NCI-H345 treated with DMSO at 0.1 percent for 48 hours (cell line): ENCODE results near the gene KCNJ10.
"Not testable (repeated sequence)": the region's sequence is repeated elsewhere in the genome, so short reads cannot be mapped to it uniquely, and the experiment has no call there.

Source experiments
- DNase-seq: peaks from one replicate; lab custom pipeline; 2025; ENCODE audit not compliant: unreplicated experiment; lab: John Stamatoyannopoulos, UW

The KCNJ10 gene

DNA sequence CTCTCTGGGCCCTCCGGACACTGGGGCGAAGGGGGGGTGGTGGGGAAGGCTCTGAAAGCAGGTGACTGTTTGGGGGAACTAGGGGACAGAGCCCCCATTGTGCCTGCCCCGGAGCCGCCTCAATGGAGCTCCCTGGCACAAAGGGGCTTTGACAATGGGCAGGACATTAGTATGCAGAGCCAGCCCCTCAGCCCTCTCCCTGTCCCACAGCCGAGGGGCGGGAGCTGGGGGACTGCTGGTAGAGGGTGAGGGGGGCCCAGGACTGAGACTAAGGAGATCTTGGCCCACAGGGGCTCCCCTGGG is 7.8 kb downstream of the KCNJ10 start:
- no peak for DNase-seq

DNA sequence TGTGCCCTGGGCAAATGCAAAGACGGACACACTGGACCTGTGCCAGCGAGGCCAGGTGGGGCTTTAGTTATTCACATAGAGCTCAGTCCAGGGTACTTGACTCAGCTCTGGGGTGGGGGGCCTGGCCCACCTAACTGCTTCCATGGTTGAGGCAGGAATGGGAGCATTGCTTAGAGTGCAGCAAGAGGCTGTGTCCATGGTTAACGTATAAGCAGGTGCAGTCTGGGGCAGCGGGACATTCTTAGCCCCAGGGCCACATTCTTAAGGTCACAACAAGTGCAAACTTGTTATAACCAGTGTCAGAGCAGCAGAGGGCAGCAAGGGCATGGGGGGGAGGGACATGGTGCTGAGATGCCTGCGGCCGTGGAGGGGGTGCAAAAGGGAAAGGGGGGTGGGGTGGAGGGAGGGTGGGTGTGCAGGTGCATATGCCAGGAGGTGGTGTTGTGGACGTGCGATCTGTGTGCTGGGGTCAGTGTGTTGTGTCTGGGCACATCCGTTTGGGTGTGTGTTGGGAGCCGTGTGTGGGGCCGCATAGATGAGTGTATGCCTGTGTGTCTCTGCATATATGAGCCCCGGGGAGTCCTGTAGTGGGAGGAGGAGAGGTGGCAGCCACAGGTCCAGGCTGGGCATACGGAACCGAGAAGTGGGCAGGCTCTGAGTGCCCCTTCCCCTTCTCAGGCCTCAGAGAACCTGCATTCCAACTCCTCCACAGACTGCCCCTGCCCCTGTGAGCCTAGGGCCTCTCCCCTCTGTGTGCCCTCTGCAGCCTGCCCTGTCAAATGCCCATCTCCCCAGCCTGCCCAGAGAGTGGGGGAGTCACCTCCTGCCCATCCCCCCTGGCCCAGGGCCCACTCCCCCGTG is 8.4 kb downstream of the KCNJ10 start:
- no peak for DNase-seq

- DNase-seq, result no peak
These were observed 11.9 kb downstream of the KCNJ10 start for GRCh38 chr1:160058087-160058486.

DNA sequence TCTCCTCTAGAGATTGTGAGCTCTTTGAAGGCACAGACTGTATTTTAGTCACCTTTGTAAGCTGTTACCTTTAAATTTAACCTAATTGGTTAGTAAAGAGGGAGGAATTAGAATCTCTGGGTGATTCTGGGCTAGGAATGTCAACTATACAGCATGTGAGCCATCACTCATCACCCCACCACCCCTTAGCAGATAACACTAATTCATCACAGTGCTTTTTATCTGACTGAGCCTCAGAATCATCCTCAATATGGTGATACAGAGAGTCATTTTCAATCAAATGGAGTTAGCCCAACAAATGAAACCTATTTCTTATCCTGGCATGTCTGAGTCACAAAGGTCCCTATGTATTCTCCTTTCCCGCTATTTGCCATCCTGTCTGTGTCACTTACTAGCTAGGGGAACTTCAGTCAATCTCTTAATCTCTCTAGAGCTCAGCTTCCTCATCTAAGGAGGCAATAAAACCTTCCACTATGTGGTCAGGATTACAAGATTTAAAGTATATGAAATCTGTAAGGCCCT is 13.3 kb downstream of the KCNJ10 start:
- DNase-seq, result no peak

DNA sequence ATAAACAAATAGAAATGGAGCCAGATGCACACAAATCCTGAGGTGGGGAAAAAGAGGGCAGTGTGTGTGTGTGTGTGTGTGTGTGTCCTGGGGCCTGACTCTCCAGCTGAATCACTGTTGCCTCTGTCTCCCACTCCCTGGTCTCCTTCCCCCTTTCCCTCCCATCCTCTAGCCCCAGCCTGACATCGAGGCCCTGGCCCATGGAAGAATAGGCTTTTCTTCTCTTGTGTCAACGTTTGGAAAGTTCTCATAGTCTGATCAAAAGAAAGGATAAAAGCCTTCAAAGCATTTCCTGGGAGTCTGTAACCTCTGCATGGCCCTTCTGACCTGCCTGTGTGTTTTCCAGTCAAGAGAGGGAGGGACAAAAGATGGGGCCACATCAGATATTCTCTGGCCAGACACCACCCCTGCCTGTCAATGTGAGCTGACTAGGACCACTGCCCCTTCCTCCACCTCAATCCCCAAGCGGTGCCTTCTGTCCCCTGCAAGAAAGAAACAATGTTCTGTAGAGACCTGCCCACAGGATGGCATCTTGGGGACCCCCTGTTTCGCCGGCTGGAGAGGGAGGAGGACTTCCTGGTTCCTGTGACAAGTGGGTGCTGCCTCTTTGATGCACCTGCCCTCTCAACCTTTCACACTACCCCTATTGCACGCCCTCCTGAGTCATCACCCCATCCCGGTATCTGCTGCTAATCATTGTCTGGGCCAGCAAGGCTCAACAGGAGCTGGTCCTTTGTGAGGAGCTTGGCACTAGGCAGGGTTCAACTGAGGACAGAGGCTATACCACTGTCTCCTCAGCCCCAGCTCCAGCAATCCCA is 16.2 kb downstream of the KCNJ10 start:
- no peak for DNase-seq

DNA sequence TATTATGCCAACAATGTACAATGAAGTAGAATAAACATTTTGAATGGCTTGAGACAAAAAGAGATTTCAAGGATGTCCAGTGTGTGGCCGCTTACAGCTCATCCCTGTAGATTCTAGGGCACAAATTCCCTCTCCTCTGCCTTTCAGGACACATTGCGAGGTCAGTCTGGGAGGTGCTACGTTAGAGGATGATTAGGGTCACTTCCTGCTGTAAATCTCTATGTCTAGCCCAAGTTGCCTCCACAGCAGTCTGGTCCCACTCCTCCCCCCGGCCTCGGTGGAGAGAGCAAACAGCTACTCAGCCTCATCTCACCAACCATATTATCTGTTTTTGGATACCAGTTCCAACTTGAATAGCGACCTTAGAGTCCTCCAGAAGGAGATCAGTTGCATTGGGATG is 17.0 kb downstream of the KCNJ10 start:
- no peak for DNase-seq

DNA sequence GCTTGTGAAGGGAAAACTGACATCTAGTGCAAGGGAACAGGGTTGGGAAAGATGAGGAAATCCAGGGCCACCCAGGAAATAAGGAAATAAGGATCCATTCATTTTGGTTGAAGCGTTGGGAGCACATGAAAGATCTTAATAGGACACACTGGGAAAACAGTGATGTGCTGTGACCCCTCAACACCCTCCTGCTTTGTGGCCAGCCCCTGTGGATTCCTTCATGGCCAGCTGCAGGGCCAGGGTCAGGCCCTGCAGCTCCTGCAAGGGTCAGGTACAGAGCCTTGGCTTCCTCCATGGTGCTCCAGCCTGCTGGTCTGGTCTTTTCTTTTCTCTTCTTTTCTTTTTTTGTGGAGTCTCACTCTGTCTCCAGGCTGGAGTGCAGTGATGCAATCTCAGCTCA is 19.3 kb downstream of the KCNJ10 start:
- no peak for DNase-seq

DNA sequence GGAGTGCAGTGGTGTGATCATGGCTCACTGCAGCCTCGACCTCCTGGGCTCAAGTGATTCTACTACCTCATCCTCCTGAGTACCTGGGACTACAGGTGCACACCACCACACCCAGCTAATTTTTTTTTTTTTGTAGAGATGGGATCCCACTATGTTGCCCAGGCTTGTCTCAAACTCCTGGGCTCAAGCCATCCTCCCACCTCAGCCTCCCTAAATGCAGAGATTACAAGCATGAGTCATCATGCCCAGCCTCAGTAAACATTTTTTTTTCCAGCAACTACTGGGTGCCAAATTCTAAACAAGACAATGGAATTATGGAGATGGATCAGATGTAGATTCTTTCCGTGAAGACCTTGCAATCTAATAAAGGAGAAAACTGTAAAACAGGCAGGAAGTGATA is 19.8 kb downstream of the KCNJ10 start:
- not testable (repeated sequence) for DNase-seq

DNA sequence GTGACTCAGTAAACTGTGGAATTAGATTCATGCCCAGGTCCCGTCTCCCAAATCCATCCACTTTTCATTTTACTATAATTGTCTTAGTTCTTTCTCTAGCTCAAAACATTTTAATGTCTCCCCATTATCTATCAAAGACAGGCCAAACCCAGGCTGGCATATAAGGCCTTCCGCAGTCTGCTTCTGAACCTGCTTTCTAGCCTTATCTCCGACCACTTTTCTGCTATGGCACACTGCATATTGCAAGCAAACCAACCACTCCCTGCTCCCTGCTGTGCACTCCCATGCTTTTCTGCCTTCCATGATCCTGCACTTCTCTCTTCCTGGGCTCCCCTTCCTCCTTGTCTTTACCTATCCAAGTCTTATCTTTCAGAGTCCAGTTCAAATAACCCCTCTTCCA is 20.9 kb downstream of the KCNJ10 start:
- no peak for DNase-seq

DNA sequence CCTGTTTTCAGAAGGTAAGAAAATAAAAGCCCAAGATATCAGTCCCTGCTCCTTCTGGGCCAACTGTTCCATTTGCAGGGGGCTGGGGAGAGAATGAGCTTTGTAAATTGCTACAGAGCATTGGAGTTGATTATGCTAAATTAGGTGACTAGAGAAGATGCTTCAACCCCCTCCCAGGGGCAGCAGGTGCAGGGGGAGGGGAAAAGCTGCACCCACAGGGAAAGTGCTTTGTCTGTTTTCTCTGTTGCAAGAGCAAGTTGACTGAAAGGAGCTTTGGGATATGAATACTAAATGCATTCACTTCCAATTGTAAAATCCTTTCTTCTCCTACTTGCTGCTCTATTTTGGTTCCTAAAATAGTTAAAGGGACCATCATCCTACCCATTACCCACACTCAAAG is 21.6 kb downstream of the KCNJ10 start:
- DNase-seq, result peak; percentile 7

DNA sequence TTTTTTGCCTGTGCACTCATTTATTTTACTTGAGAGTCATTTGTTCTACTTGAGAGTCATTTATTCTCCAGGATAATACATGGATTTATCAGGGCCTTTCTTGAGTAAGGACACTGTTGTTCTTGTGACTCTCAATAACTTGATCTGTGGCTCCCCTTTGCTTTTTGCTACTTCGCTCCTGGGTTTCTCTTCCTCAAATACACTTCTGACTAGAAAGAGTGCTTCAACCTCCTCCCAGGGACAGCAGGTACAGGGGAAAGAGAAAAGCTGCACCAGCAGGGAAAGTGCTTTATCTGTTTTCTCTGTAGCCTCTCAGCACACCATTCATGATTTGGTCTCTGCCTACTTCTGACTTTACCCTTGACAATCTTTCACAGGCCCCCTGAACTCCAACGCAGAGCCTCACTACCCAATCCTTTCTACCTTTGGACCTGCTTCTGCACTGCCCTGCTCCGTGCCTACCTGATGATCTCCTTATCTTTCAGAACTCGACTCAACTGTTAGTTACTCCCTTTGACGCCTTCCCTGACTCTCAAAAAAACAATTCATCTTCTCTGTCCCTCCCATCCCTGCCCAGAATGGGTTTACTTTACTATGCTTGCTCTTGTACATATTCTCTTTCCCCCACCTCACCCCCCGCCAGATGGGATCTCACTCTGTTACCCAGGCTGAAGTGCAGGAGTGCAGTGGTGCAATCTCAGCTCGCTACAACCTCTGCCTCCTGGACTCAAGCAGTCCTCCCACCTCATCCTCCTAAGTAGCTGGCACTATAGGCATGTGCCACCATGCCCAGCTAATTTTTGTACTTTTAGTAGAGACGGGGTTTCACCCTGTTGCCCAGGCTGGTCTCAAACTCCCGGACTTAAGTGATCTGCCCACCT is 22.6 kb downstream of the KCNJ10 start:
- no peak for DNase-seq

DNA sequence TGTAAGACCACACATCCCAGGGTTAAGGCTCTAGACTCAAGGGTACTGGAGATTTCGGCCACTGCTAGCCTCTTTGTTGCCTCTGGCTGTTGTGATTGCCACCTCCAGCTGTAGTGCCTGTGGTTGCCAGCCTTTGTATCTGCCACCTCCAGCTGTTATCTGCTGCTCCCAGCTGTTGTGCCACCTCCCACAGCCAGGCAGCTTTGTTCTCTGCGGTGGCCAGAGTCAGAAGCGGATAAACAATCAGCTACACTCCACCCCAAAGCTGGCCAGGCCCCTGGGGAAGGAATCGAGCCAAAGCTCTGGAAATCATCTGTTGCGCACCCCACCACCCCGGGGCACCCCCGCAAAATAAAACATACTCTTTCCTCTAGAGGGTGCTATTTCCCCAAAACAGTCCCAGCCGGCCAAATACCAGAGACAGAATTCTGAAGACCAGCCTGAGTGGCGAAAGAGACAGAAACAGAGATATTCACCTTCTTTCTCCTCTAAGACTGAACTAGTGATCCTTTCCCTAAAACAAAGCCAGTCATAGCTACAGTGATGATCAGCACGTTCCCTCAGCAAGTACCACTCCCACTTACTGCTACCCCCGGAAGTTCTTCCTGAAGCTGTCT is 23.4 kb downstream of the KCNJ10 start:
- DNase-seq, result peak; percentile 43

- no peak for DNase-seq
These were observed 24.3 kb downstream of the KCNJ10 start for GRCh38 chr1:160045653-160046052.

- DNase-seq, result no peak
These were observed 26.4 kb downstream of the KCNJ10 start for GRCh38 chr1:160043543-160043942.

GRCh38 chr1:160040476-160040875 is 29.5 kb downstream of the KCNJ10 start:
- no peak for DNase-seq

GRCh38 chr1:160032165-160032820 is 37.7 kb downstream of the KCNJ10 start:
- peak; percentile 9 for DNase-seq

DNA sequence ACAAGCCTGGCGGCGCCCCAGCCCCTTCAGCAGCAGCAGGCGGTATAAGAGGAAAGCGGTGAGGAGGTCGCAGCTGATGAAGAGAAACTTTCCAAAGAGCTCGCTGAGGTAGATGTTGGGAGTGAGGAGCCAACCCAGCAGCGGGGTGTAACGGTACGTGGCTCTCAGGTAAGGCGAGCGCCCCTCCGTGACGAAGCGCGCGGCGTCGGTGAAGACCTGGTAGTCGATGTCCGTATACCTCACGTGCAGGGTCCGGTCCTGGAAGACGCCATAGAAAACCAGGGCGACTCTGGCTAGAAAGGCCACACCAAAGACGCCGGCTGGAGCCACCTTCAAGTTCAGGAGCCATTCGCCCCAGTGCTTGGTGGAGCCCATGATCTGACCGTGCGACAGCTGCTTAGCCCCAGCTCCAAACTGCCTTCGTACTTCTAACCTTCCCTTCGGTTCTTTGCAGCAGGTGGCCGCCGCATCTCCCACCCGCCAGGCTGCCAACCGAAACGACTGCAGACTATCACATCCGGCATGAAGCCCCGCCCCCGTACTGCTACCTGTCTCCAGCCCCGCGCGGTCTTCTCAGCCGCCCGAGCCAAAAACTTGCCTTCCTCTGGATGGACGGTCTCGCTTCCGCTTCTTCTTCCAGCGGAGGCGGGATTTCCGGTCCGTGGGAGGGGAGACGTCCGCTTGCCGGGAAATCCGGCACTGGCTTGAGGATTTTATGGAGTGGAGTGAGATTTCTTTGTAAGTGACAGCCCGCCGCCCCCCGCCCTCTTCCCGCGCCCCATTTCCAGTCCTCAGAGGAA is 38.4 kb downstream of the KCNJ10 start, which contains the start of gene PIGM:
Gene PIGM, minus strand, starts transcription at position 626 of the 800 bp plus-strand sequence. Its CDS starts 251 bp downstream, at position 375.
- peak; percentile 92 for DNase-seq

DNA sequence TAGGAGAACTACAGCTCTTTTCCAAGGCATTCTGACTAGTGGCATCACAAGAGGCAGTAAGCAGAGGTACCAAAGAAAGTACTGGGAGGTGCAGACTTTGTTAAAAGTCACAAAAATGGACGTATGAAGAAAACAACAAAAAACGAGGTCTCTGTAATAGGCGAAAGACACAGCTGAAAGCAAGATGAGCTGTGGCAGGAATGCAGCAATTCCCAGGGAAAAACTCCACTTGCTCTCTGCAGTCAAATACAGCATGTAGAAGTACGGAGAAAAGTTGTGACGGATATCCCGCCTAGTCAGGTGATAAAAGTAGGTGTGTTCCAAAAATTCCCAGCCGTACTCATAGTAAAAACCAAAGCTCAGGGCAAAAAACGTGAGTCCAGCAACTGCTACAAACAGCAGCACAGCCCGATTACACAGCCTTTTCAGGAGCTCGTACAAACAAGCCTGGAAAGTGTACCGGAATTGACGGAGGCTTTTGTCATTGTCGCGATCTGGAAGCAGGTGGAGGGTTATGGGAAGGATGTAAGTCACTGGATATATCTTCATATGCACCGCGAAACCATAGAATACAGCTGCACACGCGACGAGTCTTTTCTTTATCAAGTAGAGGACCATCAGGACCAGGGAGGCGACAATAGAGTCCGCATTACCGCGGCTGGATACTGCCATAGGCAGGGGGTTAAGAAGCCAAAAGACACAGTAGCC is 39.1 kb downstream of the KCNJ10 start:
- peak; percentile 13 for DNase-seq

GRCh38 chr1:160028426-160028825 is 41.5 kb downstream of the KCNJ10 start:
- no peak for DNase-seq
